Lower leg skin (tissue), 3 donors: ENCODE results near the gene PPM1L.

Experiments used
- POLR2A ChIP-seq, 2 donors: fragments of 450-650 bp; IDR thresholded peaks; one replicate each; pipeline ENCODE4 v1.6.1; 2016 to 2017; ENCODE audit warnings: antibody characterized with exemption in 2 of 2, mild to moderate bottlenecking in 1 of 2, moderate library complexity in 1 of 2
- TF ChIP-seq, protein P1 (sequence below), 3 donors: fragments of 450-650 bp; IDR thresholded peaks; one replicate each; pipeline ENCODE4 v1.5.1; 2016; ENCODE audit warnings: antibody characterized with exemption in 3 of 3, mild to moderate bottlenecking in 3 of 3, moderate library complexity in 2 of 3

DNA sequence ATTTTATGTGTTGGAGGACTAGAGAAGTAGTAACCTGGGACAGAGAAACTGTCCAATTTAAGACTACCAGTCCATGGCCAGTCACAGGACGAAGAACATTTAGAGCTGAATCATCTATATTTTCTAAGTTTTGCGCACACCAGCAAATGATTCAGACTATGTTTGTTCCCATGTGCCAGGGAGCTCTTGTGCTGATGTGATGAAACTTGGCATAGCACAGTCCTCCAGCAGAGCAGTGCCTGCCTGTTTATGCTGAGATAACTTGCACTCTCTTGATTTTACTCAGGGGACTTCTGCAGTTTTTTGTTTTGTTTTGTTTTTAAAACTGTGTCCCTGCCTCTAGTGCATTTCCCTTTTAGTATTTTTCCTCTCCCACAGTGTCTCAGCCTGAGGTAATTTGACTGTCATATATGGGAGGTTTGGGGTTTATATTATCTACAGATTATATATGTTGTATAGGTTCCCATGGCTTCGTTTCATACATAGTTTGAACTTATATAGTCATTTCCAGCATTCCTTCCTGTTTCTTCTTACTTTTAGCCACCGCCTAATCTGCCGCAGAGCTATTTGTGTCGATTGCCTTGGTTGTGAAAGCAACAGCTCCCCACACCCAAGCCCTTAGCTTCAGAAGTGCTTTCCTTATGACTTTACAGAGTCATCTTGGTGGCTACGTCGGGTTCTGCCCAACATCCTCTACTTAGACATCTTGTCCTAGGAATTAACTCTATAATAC, 45.5 kb downstream of the PPM1L start:
- TF ChIP-seq, protein P1, sequence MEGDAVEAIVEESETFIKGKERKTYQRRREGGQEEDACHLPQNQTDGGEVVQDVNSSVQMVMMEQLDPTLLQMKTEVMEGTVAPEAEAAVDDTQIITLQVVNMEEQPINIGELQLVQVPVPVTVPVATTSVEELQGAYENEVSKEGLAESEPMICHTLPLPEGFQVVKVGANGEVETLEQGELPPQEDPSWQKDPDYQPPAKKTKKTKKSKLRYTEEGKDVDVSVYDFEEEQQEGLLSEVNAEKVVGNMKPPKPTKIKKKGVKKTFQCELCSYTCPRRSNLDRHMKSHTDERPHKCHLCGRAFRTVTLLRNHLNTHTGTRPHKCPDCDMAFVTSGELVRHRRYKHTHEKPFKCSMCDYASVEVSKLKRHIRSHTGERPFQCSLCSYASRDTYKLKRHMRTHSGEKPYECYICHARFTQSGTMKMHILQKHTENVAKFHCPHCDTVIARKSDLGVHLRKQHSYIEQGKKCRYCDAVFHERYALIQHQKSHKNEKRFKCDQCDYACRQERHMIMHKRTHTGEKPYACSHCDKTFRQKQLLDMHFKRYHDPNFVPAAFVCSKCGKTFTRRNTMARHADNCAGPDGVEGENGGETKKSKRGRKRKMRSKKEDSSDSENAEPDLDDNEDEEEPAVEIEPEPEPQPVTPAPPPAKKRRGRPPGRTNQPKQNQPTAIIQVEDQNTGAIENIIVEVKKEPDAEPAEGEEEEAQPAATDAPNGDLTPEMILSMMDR (IDR thresholded peaks at IDR 0.05) = no peak
- TF ChIP-seq POLR2A (IDR thresholded peaks at IDR 0.05) = no peak
